ENCODE measurements around the gene GNG12.

DNA sequence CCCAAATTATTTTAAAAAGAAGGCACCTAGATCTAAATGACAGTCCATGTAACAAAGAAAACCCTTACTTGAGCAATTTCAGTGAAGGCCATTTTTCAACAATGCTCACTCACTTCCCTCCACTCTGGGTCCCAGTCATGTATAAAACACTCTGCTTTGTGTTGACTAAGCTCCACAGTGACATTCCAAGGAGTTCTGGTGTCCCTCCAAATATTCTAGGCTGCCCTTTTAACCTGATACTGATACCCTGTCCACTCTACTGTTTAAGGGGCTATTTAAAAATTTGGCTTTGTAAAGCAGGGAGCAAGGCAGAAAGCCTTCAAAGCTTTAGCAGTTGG, 73.6 kb downstream of the GNG12 start:
- TF ChIP-seq, protein P1, sequence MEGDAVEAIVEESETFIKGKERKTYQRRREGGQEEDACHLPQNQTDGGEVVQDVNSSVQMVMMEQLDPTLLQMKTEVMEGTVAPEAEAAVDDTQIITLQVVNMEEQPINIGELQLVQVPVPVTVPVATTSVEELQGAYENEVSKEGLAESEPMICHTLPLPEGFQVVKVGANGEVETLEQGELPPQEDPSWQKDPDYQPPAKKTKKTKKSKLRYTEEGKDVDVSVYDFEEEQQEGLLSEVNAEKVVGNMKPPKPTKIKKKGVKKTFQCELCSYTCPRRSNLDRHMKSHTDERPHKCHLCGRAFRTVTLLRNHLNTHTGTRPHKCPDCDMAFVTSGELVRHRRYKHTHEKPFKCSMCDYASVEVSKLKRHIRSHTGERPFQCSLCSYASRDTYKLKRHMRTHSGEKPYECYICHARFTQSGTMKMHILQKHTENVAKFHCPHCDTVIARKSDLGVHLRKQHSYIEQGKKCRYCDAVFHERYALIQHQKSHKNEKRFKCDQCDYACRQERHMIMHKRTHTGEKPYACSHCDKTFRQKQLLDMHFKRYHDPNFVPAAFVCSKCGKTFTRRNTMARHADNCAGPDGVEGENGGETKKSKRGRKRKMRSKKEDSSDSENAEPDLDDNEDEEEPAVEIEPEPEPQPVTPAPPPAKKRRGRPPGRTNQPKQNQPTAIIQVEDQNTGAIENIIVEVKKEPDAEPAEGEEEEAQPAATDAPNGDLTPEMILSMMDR (IDR thresholded peaks at IDR 0.05) = no peak
- no peak for TF ChIP-seq POLR2A (IDR thresholded peaks at IDR 0.05)

All from heart left ventricle (tissue), 13 donors.